LNCaP clone FGC (cell line): ENCODE data around the gene DENND5A.
"Not testable (repeated sequence)": the region's sequence is repeated elsewhere in the genome, so short reads cannot be mapped to it uniquely, and the experiment has no call there.

Source experiments
- DNase-seq: peaks from one replicate; pipeline ENCODE4 v3.0.0-alpha.2; 2011; ENCODE audit warnings: low read depth
- H3K4me3 ChIP-seq: 2 replicates; pipeline ENCODE4 v1.5.1; 2011; ENCODE audit warnings: mild to moderate bottlenecking, low read depth, low read length, control low read depth
- CTCF ChIP-seq: IDR thresholded peaks from 2 replicates; pipeline ENCODE4 v1.5.1; 2012; ENCODE audit warnings: mild to moderate bottlenecking; ENCODE audit not compliant: control insufficient read depth, insufficient read depth; ENCODE audit errors: extremely low read depth

DENND5A gene

DNA sequence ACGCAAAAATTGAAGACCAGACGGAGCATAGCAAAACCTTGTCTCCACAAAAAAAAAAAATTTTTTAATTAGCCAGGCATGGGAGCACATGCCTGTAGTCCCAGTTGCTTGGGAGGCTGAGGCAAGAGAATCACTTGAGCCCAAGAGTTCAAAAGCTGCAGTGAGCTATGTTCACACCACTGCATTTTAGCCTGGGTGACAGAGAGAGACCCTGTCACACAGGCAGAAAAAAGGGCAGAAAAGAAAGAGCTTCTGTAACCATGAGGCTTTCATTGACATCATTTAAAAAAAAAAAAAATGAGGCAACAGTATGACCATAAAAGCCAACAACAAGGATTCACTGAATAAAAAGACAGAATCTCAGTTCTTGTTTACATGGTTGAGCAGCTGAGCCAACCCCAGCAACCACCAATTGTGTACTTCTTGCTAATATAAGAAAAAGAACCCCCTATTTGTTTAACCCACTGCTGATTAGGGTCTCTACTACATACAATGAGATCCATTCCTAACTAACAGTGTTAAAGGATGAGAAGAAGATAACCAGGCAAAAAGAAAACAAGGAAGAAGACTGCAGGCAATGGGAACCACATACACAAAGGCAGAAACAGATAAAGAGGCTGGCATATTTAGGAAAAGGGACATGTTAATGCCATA, 87.6 kb downstream of the DENND5A start:
- TF ChIP-seq CTCF = no peak

GRCh38 chr11:9176550-9176949, 88.6 kb downstream of the DENND5A start:
- no peak for DNase-seq
- TF ChIP-seq CTCF = no peak
- H3K4me3 ChIP-seq = no peak overlapping the region

More for the DNA sequence above, 87.6 kb downstream of the DENND5A start:
- H3K4me3 ChIP-seq = no peak overlapping the region
- no peak for DNase-seq

DNA sequence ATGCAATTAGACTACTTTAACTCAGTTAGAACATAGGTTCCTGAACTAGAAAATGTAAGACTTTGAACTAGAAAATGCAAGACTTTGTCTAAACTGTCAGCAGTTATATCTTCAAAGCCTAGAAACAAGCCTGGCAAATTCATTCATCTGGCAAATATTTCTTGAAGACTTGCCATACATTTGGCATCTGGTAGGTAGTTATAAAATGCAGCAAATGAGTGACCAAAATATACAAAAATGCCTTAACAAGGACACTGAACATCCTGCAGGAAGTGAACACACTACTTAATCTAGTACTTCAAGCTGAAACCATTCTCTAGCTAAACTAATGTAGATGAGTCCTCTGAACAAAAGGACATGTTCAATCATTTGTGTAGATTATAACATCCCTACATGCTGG, 89.0 kb downstream of the DENND5A start:
- H3K4me3 ChIP-seq = no peak overlapping the region
- DNase-seq = no peak
- no peak for TF ChIP-seq CTCF

DNA sequence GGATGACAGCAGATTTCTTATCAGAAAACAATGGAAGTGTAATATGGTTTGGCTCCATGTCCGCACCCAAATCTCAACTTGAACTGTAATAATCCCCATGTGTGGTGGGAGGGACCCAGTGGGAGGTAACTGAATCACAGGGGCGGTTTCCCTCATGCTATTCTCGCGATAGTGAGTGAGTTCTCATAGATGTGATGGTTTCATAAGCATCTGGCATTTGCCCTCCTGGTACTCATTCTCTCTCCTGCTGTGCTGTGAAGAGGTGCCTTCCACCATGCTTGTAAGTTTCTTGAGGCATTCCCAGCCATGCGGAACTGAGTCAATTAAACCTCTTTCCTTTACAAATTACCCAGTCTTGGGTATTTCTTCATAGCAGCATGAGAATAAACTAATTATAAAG, 92.8 kb downstream of the DENND5A start:
- DNase-seq = no peak
- H3K4me3 ChIP-seq = no peak overlapping the region
- TF ChIP-seq CTCF = no peak

DNA sequence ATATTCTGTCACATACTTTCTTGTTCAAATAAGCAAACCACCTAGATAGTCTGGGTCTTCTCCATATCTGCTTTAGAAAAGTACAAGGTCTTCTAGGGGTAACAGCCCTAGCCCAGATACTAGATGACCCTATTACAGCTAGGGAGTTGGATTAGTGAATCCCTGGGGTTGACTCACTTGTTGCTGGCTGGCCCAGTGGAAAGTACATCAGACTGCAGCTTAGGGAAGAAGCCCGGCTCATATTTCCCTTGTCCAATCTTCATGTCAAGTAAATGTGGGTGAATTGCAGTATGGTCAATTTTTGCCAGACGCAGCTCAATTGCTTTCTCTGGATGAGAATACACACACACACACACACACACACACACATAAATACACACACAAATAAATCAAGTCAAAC, 94.7 kb downstream of the DENND5A start:
- no peak for TF ChIP-seq CTCF
- H3K4me3 ChIP-seq = no peak overlapping the region
- no peak for DNase-seq

DNA sequence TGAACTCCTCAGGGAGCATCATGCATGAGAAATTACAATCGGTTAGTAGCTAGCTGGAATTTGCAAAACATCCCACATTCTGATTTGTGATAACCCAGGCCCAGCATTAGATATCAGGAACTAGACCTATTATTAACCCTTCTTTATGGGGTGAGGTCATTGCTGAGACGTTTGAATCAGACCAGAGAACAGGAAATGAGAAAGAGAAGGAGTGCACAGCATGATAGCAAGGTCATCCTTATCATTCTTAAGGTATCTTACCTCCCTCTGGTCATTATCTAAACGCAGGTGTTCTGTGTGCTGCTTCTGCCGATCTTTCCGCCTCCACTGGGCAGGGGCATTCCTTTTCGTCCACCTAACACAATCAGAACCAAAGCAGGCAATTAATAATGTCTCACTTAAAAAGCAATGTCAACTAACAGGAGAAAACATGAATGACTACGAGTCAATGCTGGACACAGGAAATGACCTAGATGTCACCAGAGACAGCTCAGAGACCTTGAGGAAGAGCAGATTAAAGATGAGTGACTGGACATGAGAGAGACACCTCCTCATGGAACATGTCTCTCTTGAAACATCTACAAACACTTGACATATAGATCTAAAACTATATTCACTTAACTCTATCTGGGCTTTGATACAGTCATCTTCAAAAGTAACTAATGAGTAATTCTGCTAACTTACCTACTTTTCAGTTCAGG, 95.4 kb downstream of the DENND5A start:
- DNase-seq = no peak
- TF ChIP-seq CTCF = no peak
- H3K4me3 ChIP-seq = no peak overlapping the region

DNA sequence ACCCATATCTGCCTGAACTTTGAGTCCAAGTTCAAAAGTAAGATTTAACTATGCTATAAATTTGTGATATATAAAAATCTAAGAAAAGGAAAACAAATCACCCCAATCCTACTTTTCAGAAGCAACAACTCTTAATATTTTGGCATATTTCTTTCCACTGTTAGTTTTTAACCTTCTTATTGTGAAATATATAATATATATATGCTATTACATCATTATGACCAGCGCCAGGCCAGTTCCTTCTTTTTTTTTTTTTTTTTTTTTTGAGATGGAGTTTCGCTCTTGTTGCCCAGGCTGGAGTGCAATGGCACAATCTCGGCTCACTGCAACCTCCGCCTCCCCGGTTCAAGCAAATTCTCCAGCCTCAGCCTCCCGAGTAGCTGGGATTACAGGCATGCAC, 103.2 kb downstream of the DENND5A start:
- DNase-seq, H3K4me3 ChIP-seq: not testable (repeated sequence)
